Amygdala (tissue), 56 donors: ENCODE data around the gene DDC.
"Not testable (repeated sequence)": the region's sequence is repeated elsewhere in the genome, so short reads cannot be mapped to it uniquely, and the experiment has no call there.

Experiments
- DNase-seq, 56 donors: peaks; one replicate each; lab custom pipeline; 2025; lab: John Stamatoyannopoulos, UW

DDC gene

DNA sequence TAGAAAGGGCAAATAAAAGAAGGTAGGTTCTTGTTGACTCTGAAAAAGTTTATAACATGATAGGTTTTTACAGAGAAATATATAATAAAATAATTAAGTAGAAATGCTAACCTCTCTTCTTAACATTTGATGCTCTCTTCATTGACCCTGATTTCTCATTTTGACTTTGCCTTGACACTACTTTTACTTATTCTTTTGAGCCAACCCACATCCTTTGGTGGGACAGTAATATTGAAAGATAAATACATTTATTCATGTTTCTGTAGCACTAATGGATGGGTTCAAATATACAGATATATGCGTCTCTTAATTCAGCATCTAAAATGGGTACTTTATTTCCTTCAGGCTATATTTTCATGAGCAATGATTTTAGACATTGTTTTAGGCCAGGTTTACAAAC is 34.4 kb downstream of the DDC start:
- DNase-seq: no peak

DNA sequence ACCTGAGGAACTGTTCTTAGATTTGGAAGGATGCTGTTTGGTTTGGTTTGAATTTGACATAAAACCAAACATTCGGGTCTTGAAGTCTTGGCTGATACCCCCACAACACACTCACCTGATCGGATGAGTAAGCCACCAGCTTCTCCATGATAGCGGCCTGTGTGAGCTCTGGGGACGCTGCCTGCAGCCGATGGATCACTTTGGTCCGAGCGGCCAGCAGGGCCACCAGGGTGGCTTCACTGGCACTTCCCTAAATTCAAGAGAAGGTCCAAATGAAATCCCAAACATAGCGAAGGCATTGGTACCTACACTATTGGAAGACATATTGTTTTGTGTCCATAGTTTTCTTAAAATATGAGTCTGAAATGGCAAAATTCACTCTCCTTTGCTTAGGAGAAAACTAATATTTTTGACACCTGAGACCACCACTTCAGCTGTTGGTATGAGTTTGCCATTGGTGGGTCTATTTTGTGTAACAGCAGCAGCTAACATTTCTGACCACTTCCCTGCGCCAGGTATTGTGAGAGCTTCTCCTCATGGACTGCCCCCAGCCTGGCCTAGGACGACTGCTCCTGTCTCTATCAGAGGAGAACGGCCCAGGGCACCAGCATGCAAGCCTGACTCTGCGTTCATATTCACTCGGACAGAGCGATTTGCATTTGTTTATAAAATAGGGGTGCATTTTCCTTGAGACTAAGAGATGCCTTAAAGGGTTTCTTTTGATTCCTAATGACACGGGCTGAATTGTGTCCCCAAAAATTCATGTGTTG is 35.9 kb downstream of the DDC start:
- DNase-seq: no peak

DNA sequence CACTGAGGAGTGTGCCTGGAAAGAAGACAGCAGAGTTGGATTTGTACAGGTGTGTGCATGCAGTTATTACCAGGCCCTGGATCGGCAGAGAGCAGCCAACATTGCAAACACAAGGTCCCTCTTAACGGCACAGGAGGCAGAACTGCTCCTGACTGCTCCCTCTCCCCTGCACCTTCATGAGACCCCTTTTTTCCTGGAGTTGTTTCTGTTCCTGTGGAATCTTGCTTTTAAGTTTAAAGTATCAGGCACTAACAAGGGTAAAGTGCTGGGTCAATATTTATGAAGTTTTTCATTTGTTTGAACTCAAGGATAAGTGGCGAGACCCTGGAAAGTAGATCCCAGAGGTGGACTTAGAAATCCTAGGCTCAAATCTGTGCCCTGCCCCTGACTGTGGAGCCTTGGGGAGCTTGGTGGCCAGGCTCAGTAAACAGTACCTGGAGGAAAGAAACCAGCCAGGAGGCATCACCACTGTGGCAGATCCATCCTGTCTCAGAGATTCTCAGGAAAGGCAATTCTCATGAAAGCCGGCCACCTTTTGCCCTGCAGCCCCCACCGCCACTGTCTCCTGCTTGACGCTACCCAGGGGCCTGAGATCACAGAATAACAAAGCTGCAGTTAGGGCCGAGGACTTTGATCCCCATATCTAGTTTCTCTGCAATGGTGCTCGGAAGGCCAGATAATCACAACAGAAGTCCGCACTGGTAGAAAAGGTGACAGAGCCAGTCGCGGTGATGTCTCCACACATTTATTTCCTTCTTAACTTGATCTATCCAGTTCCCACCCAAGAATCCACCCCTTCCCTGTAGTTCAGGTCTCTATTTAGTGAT is 36.7 kb downstream of the DDC start:
- DNase-seq: no peak

GRCh38 chr7:50519350-50519749 is 45.9 kb downstream of the DDC start:
- DNase-seq: not testable (repeated sequence)

DNA sequence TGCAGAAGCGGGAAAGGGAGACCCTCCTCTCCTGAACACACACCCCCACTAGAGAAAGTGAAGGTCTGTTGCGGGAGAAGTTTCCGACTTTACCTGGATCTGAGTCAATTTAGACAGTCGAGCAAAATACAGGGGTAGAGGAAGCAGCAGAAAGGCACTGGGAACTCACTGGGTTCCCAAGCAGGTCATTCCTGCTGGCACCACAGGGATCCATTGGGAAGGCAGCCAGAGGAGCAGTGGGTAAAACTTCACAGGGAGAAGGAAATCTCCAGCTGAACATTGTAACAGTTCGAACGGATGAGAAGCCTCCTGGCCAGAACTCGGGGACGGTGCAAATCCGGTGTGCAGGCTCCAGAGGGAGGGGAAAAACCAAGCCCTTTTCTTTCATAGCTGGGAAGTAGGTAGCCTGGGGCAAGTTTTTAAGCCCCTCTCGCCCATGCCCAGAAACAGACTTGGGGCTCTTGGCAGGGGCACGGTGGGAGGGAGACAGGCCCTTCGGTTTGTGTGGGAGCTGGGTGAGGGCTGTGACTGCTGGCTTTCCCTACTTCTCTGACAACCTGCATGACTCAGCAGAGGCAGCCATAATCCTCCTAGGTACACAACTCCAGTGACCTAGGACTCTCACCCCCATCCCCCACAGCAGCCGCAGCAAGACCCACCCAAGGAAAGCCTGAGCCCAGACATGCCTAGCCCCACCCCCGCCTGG is 51.9 kb downstream of the DDC start:
- no peak for DNase-seq

GRCh38 chr7:50512384-50512783 is 52.8 kb downstream of the DDC start:
- DNase-seq: no peak

DNA sequence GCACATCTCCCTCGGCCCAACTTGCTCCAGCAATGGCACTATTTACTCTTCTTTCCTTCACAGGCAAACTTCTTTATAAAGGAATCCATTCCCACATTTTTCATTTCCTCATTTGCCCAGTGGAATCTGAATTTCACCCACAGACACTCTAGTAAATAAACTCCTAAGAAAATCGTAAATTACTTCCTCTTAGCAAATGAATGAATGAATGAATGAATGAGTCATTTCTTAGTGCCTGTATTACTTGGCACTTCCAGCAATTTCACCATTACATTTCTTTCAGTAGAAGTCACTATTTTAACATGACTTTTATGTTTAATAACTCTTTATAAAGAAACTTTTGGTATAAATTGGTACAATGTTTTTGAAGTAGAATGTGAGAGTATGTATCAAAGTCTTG is 55.7 kb downstream of the DDC start:
- DNase-seq: no peak

- DNase-seq: no peak
Observed at GRCh38 chr7:50508471-50508943, 56.7 kb downstream of the DDC start.

DNA sequence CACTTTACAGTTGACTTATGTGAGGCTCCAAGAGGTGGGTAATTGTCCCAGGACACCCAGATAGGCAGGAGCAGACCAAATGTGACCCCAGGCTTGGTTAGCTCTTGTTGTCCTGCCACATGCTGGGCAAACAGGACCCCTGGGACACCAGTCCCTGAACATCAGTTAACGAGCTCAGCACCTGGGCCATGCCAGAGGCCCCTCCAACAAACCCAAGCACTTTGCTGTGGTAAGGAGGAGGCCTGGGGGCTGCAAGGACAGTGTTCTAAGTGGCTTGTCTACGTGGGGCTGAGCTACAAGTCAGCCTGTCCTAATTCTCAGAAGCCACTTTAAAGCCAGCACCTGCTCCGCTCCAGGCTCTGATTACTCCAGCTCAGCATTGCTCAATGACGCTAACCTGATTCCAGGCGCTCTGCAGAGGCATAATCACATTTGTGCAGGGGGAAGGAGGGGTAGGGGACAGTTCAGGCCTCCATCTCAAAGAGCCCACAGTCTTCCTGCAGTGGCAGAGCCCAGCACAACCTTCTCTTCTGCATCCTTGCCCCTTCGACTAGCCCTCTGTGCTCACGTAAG is 57.2 kb downstream of the DDC start:
- DNase-seq: no peak

GRCh38 chr7:50505553-50506210 is 59.5 kb downstream of the DDC start:
- DNase-seq: no peak

GRCh38 chr7:50504646-50505546 is 60.3 kb downstream of the DDC start:
- DNase-seq: no peak

DNA sequence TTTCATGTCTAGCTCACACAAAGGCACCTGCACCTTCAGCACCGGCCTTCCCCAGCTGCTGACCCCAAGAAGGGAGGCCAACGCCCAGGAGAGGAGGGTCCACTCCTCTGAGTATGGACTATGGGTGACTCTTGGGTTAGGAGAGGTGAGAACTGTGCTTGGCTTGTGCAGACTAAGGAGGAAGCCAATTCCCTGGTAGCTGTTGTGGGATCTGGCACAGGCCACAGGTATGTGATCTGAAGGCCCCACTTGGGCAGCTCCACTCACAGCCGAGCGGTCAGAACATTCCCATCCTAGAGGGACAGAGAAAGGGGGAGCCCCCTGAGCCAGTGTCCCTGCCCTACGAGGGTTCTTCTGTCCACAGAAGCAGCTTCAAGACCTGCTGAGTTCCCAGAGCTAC is 62.3 kb downstream of the DDC start:
- no peak for DNase-seq

DNA sequence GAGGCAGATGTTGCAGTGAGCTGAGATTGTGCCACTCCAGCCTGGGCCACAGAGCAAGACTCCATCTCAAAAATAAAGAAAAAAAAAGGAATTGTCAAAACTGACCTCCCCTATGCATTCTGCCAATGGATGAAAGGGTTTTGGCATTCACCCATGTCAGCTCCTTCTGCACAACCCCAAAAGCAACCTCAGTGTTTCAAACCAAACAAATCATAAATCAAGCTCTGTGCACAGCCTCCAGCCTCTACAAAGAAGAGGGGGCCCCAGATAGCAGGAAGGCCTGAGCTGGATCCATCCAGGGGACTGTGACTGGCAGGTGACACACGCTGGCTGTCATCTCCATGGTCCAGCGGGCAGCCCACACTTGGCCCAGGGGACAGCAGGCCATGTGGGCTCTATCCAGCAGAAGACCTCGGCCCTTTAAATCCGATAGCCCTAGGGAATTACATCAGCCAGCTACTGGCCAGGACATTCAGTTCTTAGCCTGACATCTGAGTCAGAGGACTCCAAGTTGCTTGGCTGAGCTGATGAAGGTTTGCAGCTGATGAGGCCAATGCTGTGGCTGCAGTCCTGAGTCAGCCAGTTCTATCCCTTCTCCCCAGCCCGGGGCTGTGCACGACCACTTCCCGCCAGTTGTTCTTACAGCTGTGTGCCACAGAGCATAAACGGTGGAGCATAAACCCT is 63.1 kb downstream of the DDC start:
- no peak for DNase-seq

GRCh38 chr7:50499092-50499491 is 66.1 kb downstream of the DDC start:
- no peak for DNase-seq

DNA sequence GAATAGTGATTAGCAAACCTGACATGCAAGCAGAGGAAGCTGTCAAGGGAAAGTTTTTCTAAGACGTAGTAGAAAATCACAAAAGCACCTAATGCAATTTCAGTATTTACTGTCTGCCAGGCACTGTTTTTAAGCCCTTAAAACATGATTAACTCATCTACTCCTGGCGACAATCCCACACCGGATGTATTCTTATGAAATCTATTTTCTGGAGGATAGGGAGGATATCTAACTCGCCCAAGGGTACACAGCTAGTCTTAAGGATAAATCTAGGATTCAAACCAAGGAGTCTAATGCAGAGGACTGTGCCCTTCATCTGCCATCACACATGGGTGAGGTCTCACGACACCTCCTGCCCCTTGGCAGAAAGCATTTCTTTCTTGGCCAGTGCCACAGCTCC is 67.2 kb downstream of the DDC start:
- DNase-seq: no peak

- DNase-seq: no peak
Observed at GRCh38 chr7:50497068-50497642, 68.0 kb downstream of the DDC start.

- no peak for DNase-seq
Observed at GRCh38 chr7:50496569-50496968, 68.6 kb downstream of the DDC start.

- no peak for DNase-seq
Observed at GRCh38 chr7:50495746-50496145, 69.5 kb downstream of the DDC start.
